Activated CD8-positive, alpha-beta memory T cell treated with anti-CD3 and anti-CD28 coated beads for 4 hours (primary cell): ENCODE results near the gene ACSM4.

ENCODE experiments used
- DNase-seq, 2 donors: peaks; one replicate each; pipeline ENCODE4 v3.0.0-alpha.2; 2020; ENCODE audit warnings: low read depth in 2 of 2

Gene ACSM4

GRCh38 chr12:7339675-7340074, 35.8 kb downstream of the ACSM4 start:
- DNase-seq = no peak

GRCh38 chr12:7344833-7345606, 41.1 kb downstream of the ACSM4 start:
- DNase-seq = no peak

- DNase-seq = no peak
These were observed 42.8 kb downstream of the ACSM4 start for GRCh38 chr12:7346551-7347225.

- no peak for DNase-seq
These were observed 45.5 kb downstream of the ACSM4 start for GRCh38 chr12:7349418-7349817.

GRCh38 chr12:7351177-7351576, 47.3 kb downstream of the ACSM4 start:
- DNase-seq = no peak

- no peak for DNase-seq
These were observed 48.8 kb downstream of the ACSM4 start for GRCh38 chr12:7352661-7353060.

- no peak for DNase-seq
These were observed 50.7 kb downstream of the ACSM4 start for GRCh38 chr12:7354529-7354928.

- DNase-seq = no peak
These were observed 57.4 kb downstream of the ACSM4 start for GRCh38 chr12:7361265-7361664.

GRCh38 chr12:7362734-7363133, 58.9 kb downstream of the ACSM4 start:
- DNase-seq = no peak

- no peak for DNase-seq
These were observed 65.4 kb downstream of the ACSM4 start for GRCh38 chr12:7369274-7369729.

GRCh38 chr12:7373226-7373625, 69.4 kb downstream of the ACSM4 start:
- no peak for DNase-seq

- DNase-seq = no peak
These were observed 70.7 kb downstream of the ACSM4 start for GRCh38 chr12:7374423-7375144.

GRCh38 chr12:7375145-7375543, 71.3 kb downstream of the ACSM4 start:
- no peak for DNase-seq

GRCh38 chr12:7376196-7376595, 72.3 kb downstream of the ACSM4 start:
- no peak for DNase-seq
